ENCODE data around the gene PRDM15. TPM values are rescaled to one million over a fixed set of nuclear protein-coding genes. Genes with fewer than 3 reads are reported as not detected.

Gene PRDM15
- total RNA-seq, 4 donors from 2014 or later: 4.7 to 9.2 (median 5.4) TPM

- peaks cover 36 to 98% (median 54%) of the 10 kb centered on the region in 3 donors for H3K4me1 ChIP-seq
- TF ChIP-seq POLR2A (IDR thresholded peaks at IDR 0.05) (no peak), CTCF (IDR thresholded peaks at IDR 0.05) (no peak)
- H3K4me3 ChIP-seq: peak overlapping the region in 2 of 4 donors; percentile 3 to 10
- peak overlapping the region; percentile 80 to 94 (median 87) for H3K27ac ChIP-seq
- no peaks in the 10 kb centered on the region for H3K9me3 ChIP-seq
- H3K27me3 ChIP-seq: no peaks in the 10 kb centered on the region
- intact Hi-C loops (cut with DNase I): no loop called here
- 17% methylated on average over 1 of the region's 13 CpGs; no CpG with 5 or more reads in 1 of the 2 donors for WGBS, 2 donors
- H3K36me3 ChIP-seq: peaks cover 0 to 72% (median 4%) of the 10 kb centered on the region in 3 donors
- DNase-seq: no peak
Measured at GRCh38 chr21:41752231-41752681, 126.9 kb downstream of the PRDM15 start.

GRCh38 chr21:41751611-41752011, 127.5 kb downstream of the PRDM15 start:
- Histone ChIP-seq H3K9me3 (no peaks in the 10 kb centered on the region), H3K4me1 (peaks cover 36 to 93% (median 54%) of the 10 kb centered on the region in 3 donors), H3K4me3 (peak overlapping the region in 3 of 4 donors; percentile 3 to 16 (median 10)), H3K27ac (peak overlapping the region; percentile 80 to 94 (median 87)), H3K27me3 (no peaks in the 10 kb centered on the region), H3K36me3 (peaks cover 0 to 72% (median 6%) of the 10 kb centered on the region in 3 donors)
- intact Hi-C loops (cut with DNase I): no loop called here
- TF ChIP-seq POLR2A (IDR thresholded peaks at IDR 0.05): no peak
- peak in 1 of 6 experiments; percentile 7 for TF ChIP-seq CTCF (IDR thresholded peaks at IDR 0.05)
- WGBS, 2 donors: 24 to 30% methylated on average over 6 to 9 of the region's 12 CpGs
- DNase-seq: no peak

- H3K27me3 ChIP-seq: peaks cover 0 to 3% (median 0%) of the 10 kb centered on the region in 4 donors
- TF ChIP-seq CTCF (IDR thresholded peaks at IDR 0.05) (no peak), POLR2A (IDR thresholded peaks at IDR 0.05) (no peak)
- WGBS, 2 donors: 63 to 68% methylated on average over 5 to 10 of the region's 16 CpGs
- H3K36me3 ChIP-seq: peaks cover 5 to 72% (median 9%) of the 10 kb centered on the region in 3 donors
- peak overlapping the region; percentile 72 to 94 (median 87) for H3K27ac ChIP-seq
- intact Hi-C loops (cut with DNase I): no loop called here
- H3K4me3 ChIP-seq: peak overlapping the region in 1 of 4 donors; percentile 16
- H3K9me3 ChIP-seq: no peaks in the 10 kb centered on the region
- no peak for DNase-seq
- H3K4me1 ChIP-seq: peaks cover 36 to 84% (median 54%) of the 10 kb centered on the region in 3 donors
Measured at GRCh38 chr21:41750532-41751151, 128.5 kb downstream of the PRDM15 start.

GRCh38 chr21:41750051-41750450, 129.1 kb downstream of the PRDM15 start:
- peaks cover 0 to 6% (median 0%) of the 10 kb centered on the region in 4 donors for H3K27me3 ChIP-seq
- intact Hi-C loops (cut with DNase I): no loop called here
- H3K4me1 ChIP-seq: peaks cover 36 to 78% (median 50%) of the 10 kb centered on the region in 3 donors
- TF ChIP-seq POLR2A (IDR thresholded peaks at IDR 0.05): no peak
- TF ChIP-seq CTCF (IDR thresholded peaks at IDR 0.05): no peak
- peak overlapping the region; percentile 72 to 94 (median 87) for H3K27ac ChIP-seq
- H3K36me3 ChIP-seq: peaks cover 9 to 72% (median 11%) of the 10 kb centered on the region in 3 donors
- H3K4me3 ChIP-seq: no peak overlapping the region
- DNase-seq: no peak
- WGBS, 2 donors: 39 to 52% methylated on average over 5 to 7 of the region's 7 CpGs
- no peaks in the 10 kb centered on the region for H3K9me3 ChIP-seq

GRCh38 chr21:41749286-41749685, 129.9 kb downstream of the PRDM15 start:
- Histone ChIP-seq H3K4me1 (peaks cover 32 to 77% (median 43%) of the 10 kb centered on the region in 3 donors), H3K27me3 (peaks cover 0 to 7% (median 0%) of the 10 kb centered on the region in 4 donors), H3K9me3 (no peaks in the 10 kb centered on the region), H3K36me3 (peaks cover 9 to 72% (median 11%) of the 10 kb centered on the region in 3 donors), H3K27ac (peak overlapping the region in 3 of 4 donors; percentile 85 to 94 (median 89)), H3K4me3 (no peak overlapping the region)
- intact Hi-C loops (cut with DNase I): no loop called here
- WGBS, 2 donors: 83 to 89% methylated on average over 5 to 10 of the region's 10 CpGs
- no peak for DNase-seq
- no peak for TF ChIP-seq CTCF (IDR thresholded peaks at IDR 0.05)
- no peak for TF ChIP-seq POLR2A (IDR thresholded peaks at IDR 0.05)

All from esophagus squamous epithelium (tissue), 5 donors.